NCI-H1092 treated with DMSO at 0.1 percent for 48 hours (cell line): ENCODE results near the gene FOLH1.
"Not testable (repeated sequence)": the region's sequence is repeated elsewhere in the genome, so short reads cannot be mapped to it uniquely, and the experiment has no call there.

Experiments used
- DNase-seq: peaks from one replicate; lab custom pipeline; 2025; lab: John Stamatoyannopoulos, UW

FOLH1 gene

GRCh38 chr11:49177936-49178335, 30.5 kb downstream of the FOLH1 start:
- not testable (repeated sequence) for DNase-seq

- not testable (repeated sequence) for DNase-seq
Measured at GRCh38 chr11:49175378-49175777, 33.0 kb downstream of the FOLH1 start.

- not testable (repeated sequence) for DNase-seq
Measured at GRCh38 chr11:49174691-49175366, 33.6 kb downstream of the FOLH1 start.

GRCh38 chr11:49171613-49172012, 36.8 kb downstream of the FOLH1 start:
- DNase-seq, result not testable (repeated sequence)

- DNase-seq, result not testable (repeated sequence)
Measured at GRCh38 chr11:49169579-49169978, 38.8 kb downstream of the FOLH1 start.

GRCh38 chr11:49168992-49169391, 39.4 kb downstream of the FOLH1 start:
- not testable (repeated sequence) for DNase-seq

GRCh38 chr11:49151211-49151610, 57.2 kb downstream of the FOLH1 start:
- DNase-seq, result no peak

GRCh38 chr11:49102356-49102755, 106.0 kb downstream of the FOLH1 start:
- DNase-seq, result not testable (repeated sequence)
